Measurements from ENCODE around the gene YWHAE.

YWHAE gene

GRCh38 chr17:1374431-1375177, 25.4 kb downstream of the YWHAE start:
- CTCF ChIA-PET = interaction anchor here (1.1 kb wide), 1 partner anchor 10 kb away, joined by 3 read pairs; no protein-coding TSS in a partner anchor
- POLR2A ChIA-PET = no interaction called here
- DNase-seq (ENCODE audit: extremely low spot score) = no peak
- TF ChIP-seq BHLHE40 (IDR thresholded peaks at IDR 0.05; ENCODE audit: borderline replicate concordance) (no peak), SUZ12 (IDR thresholded peaks at IDR 0.05) (no peak), NFRKB (IDR thresholded peaks at IDR 0.05) (no peak), CTBP1 (IDR thresholded peaks at IDR 0.05; ENCODE audit: borderline replicate concordance) (no peak), HDGF (IDR thresholded peaks at IDR 0.05; ENCODE audit: borderline replicate concordance) (no peak), L3MBTL2 (conservative IDR thresholded peaks at IDR 0.05) (no peak), FOXM1 (IDR thresholded peaks at IDR 0.05; ENCODE audit: borderline replicate concordance) (no peak), LEF1 (IDR thresholded peaks at IDR 0.05; ENCODE audit: borderline replicate concordance) (no peak), ELF4 (IDR thresholded peaks at IDR 0.05) (no peak), FOXA1 (IDR thresholded peaks at IDR 0.05) (no peak), ARNT (IDR thresholded peaks at IDR 0.05) (no peak), ZNF384 (IDR thresholded peaks at IDR 0.05) (no peak), SP1 (IDR thresholded peaks at IDR 0.05) (no peak), FOXK2 (IDR thresholded peaks at IDR 0.05) (no peak), TARDBP (IDR thresholded peaks at IDR 0.05) (no peak)
- TF ChIP-seq, protein P1, sequence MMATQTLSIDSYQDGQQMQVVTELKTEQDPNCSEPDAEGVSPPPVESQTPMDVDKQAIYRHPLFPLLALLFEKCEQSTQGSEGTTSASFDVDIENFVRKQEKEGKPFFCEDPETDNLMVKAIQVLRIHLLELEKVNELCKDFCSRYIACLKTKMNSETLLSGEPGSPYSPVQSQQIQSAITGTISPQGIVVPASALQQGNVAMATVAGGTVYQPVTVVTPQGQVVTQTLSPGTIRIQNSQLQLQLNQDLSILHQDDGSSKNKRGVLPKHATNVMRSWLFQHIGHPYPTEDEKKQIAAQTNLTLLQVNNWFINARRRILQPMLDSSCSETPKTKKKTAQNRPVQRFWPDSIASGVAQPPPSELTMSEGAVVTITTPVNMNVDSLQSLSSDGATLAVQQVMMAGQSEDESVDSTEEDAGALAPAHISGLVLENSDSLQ (IDR thresholded peaks at IDR 0.05) = no peak

DNA sequence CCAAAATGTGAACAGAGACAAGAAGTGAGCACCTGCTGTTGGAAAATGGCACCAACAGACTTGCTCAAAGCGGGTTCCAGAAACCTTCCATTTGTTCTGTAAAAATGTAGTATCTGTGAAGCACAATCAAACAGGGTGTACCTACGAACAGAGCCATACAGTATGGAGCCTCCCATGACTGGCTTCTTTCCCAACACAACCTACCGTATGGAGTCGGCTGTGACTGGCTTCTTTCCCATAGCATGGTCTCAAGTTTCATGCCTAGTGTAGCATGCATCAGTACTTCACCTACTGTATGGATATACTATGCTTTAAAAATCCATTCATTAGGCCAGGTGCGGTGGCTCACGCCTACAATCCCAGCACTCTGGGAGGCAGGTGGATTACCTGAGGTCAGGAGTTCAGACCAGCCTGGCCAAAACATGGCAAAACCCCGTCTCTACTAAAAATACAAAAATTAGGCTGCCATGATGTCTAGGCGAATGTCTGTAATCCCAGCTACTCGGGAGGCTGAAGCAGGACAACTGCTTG, 26.2 kb downstream of the YWHAE start:
- TF ChIP-seq CTBP1 (IDR thresholded peaks at IDR 0.05; ENCODE audit: borderline replicate concordance) (no peak), FOXK2 (IDR thresholded peaks at IDR 0.05) (no peak), TARDBP (IDR thresholded peaks at IDR 0.05) (no peak), HDGF (IDR thresholded peaks at IDR 0.05; ENCODE audit: borderline replicate concordance) (no peak), FOXA1 (IDR thresholded peaks at IDR 0.05) (no peak), SUZ12 (IDR thresholded peaks at IDR 0.05) (no peak), ARNT (IDR thresholded peaks at IDR 0.05) (no peak)
- TF ChIP-seq, protein P1 (IDR thresholded peaks at IDR 0.05) = no peak
- DNase-seq (ENCODE audit: extremely low spot score) = no peak
- ChIA-PET POLR2A (no interaction called here), CTCF (no interaction called here)

DNA sequence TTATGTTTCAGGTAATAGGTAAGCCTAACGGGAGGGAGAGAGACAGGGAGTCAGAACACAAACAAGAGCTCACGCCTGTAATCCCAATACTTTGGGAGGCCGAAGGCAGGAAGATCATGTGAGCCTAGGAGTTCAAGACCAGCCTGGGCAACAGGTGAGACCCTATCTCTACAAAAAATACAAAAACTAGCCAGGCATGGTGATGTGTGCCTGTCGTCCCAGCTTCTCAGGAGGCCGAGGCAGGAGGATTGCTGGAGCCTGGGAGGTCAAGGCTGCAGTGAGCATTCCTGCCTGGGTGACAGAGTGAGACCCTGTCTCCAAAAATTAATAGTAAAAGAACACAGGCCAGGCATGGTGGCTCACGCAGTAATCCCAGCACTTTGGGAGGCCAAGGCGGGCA, 27.4 kb downstream of the YWHAE start:
- TF ChIP-seq TARDBP (IDR thresholded peaks at IDR 0.05) (no peak), FOXK2 (IDR thresholded peaks at IDR 0.05) (no peak), BHLHE40 (IDR thresholded peaks at IDR 0.05; ENCODE audit: borderline replicate concordance) (no peak)
- no peak for DNase-seq (ENCODE audit: extremely low spot score)
- ChIA-PET POLR2A (no interaction called here), CTCF (no interaction called here)

DNA sequence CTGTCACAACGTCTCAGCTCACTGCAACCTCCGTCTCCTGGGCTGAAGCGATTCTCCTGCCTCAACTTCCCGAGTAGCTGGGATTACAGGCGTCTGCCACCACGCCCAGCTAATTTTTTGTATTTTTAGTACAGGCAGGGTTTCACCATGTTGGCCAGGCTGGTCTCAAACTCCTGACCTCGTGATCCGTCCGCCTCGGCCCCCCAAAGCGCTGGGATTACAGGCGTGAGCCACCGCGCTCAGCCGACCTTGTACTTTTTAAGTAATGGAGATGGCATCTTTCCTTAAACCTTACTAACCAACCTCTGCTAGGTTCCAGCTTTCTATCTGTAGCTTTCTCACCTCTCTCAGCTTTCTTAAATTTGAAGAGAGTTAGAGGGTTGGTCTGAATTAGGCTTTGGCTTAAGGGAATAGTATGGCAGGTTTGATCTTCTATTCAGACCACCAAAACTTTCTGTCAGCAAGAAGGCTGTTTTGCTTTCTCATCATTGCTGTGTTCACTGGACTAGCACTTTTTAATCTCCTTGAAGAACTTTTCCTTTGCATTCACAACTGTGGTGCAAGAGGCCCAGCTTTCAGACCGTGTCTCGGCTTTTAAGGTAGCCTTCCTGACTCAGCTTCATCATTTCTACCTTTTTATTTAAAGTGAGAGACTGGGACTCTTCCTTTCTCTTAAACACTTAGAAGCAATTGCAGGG, 28.0 kb downstream of the YWHAE start:
- CTCF ChIA-PET = interaction anchor here (0.6 to 0.7 kb wide), 3 partner anchors 14 to 317 kb away, joined by 3 to 7 read pairs (median 3); no protein-coding TSS in a partner anchor
- POLR2A ChIA-PET = no interaction called here
- TF ChIP-seq SP1 (IDR thresholded peaks at IDR 0.05) = no peak
- no peak for TF ChIP-seq ELF4 (IDR thresholded peaks at IDR 0.05)
- peak; percentile 26; the same call in 1 of the 2 replicates for TF ChIP-seq ZNF384 (IDR thresholded peaks at IDR 0.05)
- TF ChIP-seq LEF1 (IDR thresholded peaks at IDR 0.05; ENCODE audit: borderline replicate concordance) = no peak
- TF ChIP-seq SUZ12 (IDR thresholded peaks at IDR 0.05) = no peak
- TF ChIP-seq TARDBP (IDR thresholded peaks at IDR 0.05) = no peak
- no peak for DNase-seq (ENCODE audit: extremely low spot score)

DNA sequence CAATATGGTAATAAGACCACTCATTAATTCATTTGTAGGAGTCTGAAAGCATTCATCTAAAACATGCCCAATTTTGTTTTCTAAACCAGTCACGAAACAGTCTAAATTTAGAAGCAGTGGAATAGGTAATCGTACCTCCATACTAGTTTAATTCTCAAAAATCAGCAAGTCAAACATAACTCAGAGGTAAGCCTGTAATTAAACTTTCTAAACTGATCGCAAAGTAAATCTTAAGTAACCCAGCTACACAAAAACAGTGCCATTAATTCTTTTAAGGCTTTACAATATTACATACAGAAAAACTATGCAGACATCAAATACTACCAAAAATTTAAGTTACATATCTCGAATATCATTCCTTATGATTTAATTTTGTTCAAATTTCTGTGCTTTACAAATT, 31.4 kb downstream of the YWHAE start:
- TF ChIP-seq ZNF384 (IDR thresholded peaks at IDR 0.05) = peak; percentile 44; the same call in 1 of the 2 replicates
- TF ChIP-seq TARDBP (IDR thresholded peaks at IDR 0.05) = no peak
- CTCF ChIA-PET = no interaction called here
- POLR2A ChIA-PET = no interaction called here
- DNase-seq (ENCODE audit: extremely low spot score) = no peak

DNA sequence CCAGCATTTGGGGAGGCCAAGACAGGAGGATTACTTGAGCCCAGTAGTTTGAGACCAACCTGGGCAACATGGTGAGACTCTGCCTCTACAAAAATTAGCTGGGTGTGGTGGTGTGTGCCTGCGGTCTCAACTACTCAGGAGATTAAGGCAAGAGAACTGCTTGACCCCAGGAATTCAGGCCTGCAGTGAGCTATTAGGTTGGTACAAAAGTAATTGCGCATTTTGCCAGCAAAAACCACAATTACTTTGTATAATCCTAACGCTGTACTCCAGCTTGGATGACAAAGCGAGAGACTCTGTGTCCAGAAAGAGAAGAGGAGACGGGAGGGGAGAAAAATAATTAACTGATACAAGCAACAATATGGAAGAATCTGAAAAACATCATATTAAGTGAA, 32.7 kb downstream of the YWHAE start:
- ChIA-PET POLR2A (interaction anchor here (1.2 kb wide), 1 partner anchor 149 kb away, joined by 3 read pairs; the partner anchor contains the start of gene INPP5K), CTCF (no interaction called here)
- TF ChIP-seq FOXA1 (IDR thresholded peaks at IDR 0.05) (no peak), ARNT (IDR thresholded peaks at IDR 0.05) (no peak), NFRKB (IDR thresholded peaks at IDR 0.05) (no peak), ELF4 (IDR thresholded peaks at IDR 0.05) (no peak), HDGF (IDR thresholded peaks at IDR 0.05; ENCODE audit: borderline replicate concordance) (no peak)
- TF ChIP-seq, protein P1 (IDR thresholded peaks at IDR 0.05) = no peak
- DNase-seq (ENCODE audit: extremely low spot score) = no peak

All from HEK293T (cell line).